Measurements from ENCODE around the gene MFN1. TPM values are rescaled to one million over a fixed set of nuclear protein-coding genes. Genes with fewer than 3 reads are reported as not detected.

Gene MFN1
- total RNA-seq, 4 donors from 2014 or later, result 32.7 to 97.0 (median 39.5) TPM

GRCh38 chr3:179432021-179432420, 84.5 kb downstream of the MFN1 start:
- no peaks in the 10 kb centered on the region for H3K9me3 ChIP-seq
- H3K4me1 ChIP-seq, result peaks cover 34% of the 10 kb centered on the region
- TF ChIP-seq CTCF (IDR thresholded peaks at IDR 0.05) (no peak), POLR2A (IDR thresholded peaks at IDR 0.05) (no peak), POLR2AphosphoS5 (IDR thresholded peaks at IDR 0.05) (no peak), EP300 (IDR thresholded peaks at IDR 0.05) (no peak)
- WGBS, result 68% methylated on average over 3 of the region's 3 CpGs
- H3K36me3 ChIP-seq, result no peaks in the 10 kb centered on the region
- no peak overlapping the region for H3K4me3 ChIP-seq
- no peaks in the 10 kb centered on the region for H3K27me3 ChIP-seq
- H3K27ac ChIP-seq, result no peak overlapping the region
- no peak for DNase-seq (ENCODE audit: low spot score in 2 of 2)

- peaks cover 34% of the 10 kb centered on the region for H3K4me1 ChIP-seq
These were observed 84.9 kb downstream of the MFN1 start for GRCh38 chr3:179432451-179432850.

GRCh38 chr3:179436517-179436916, 89.0 kb downstream of the MFN1 start:
- DNase-seq (ENCODE audit: low spot score in 2 of 2), result no peak
- Histone ChIP-seq H3K4me1 (peaks cover 34% of the 10 kb centered on the region), H3K4me3 (no peak overlapping the region), H3K9me3 (no peaks in the 10 kb centered on the region), H3K27ac (no peak overlapping the region), H3K27me3 (no peaks in the 10 kb centered on the region), H3K36me3 (no peaks in the 10 kb centered on the region)
- 50% methylated on average over 3 of the region's 3 CpGs for WGBS
- TF ChIP-seq EP300 (IDR thresholded peaks at IDR 0.05), result no peak
- TF ChIP-seq POLR2A (IDR thresholded peaks at IDR 0.05), result no peak
- TF ChIP-seq CTCF (IDR thresholded peaks at IDR 0.05), result no peak
- no peak for TF ChIP-seq POLR2AphosphoS5 (IDR thresholded peaks at IDR 0.05)

More at GRCh38 chr3:179432451-179432850, 84.9 kb downstream of the MFN1 start:
- H3K36me3 ChIP-seq, result no peaks in the 10 kb centered on the region
- WGBS, result 50% methylated on average over 1 of the region's 1 CpG
- no peak for TF ChIP-seq CTCF (IDR thresholded peaks at IDR 0.05)
- DNase-seq (ENCODE audit: low spot score in 2 of 2), result no peak
- no peaks in the 10 kb centered on the region for H3K9me3 ChIP-seq
- no peaks in the 10 kb centered on the region for H3K27me3 ChIP-seq
- H3K27ac ChIP-seq, result no peak overlapping the region
- H3K4me3 ChIP-seq, result no peak overlapping the region

- Histone ChIP-seq H3K27me3 (no peaks in the 10 kb centered on the region), H3K9me3 (no peaks in the 10 kb centered on the region), H3K36me3 (no peaks in the 10 kb centered on the region), H3K4me3 (no peak overlapping the region), H3K27ac (no peak overlapping the region), H3K4me1 (peaks cover 13% of the 10 kb centered on the region)
- 45% methylated on average over 5 of the region's 5 CpGs for WGBS
- TF ChIP-seq CTCF (IDR thresholded peaks at IDR 0.05) (no peak), POLR2AphosphoS5 (IDR thresholded peaks at IDR 0.05) (no peak)
- no peak for DNase-seq (ENCODE audit: low spot score in 2 of 2)
These were observed 91.3 kb downstream of the MFN1 start for GRCh38 chr3:179438841-179439240.

Other genes with a start within 250 kb of the MFN1 start
- 10 to 100 TPM; 14.8 to 26.6 (median 18.6) TPM for gene PIK3CA, start 199.4 kb upstream of the MFN1 start, total RNA-seq
- 1 to 10 TPM in 1 of 4 donors, under 1 TPM in 3; 0.47 to 1.7 (median 0.68) TPM for gene KCNMB3, start 96.6 kb upstream of the MFN1 start, total RNA-seq
- gene ZNF639, start 24.7 kb upstream of the MFN1 start, total RNA-seq, result 10 to 100 TPM; 14.7 to 39.6 (median 32.2) TPM
- 10 to 100 TPM; 70.5 to 91.1 (median 83.4) TPM for gene GNB4, start 103.8 kb downstream of the MFN1 start, total RNA-seq
- 10 to 100 TPM; 46.3 to 74.8 (median 69.5) TPM for gene ACTL6A, start 215.2 kb downstream of the MFN1 start, total RNA-seq

Measured in suprapubic skin (tissue), 4 donors.